ENCODE measurements around the gene SLC22A8. TPM values are rescaled to one million over a fixed set of nuclear protein-coding genes. Genes with fewer than 3 reads are reported as not detected.

SLC22A8 gene
- total RNA-seq, 1 experiment from 2014 or later, result not detected

DNA sequence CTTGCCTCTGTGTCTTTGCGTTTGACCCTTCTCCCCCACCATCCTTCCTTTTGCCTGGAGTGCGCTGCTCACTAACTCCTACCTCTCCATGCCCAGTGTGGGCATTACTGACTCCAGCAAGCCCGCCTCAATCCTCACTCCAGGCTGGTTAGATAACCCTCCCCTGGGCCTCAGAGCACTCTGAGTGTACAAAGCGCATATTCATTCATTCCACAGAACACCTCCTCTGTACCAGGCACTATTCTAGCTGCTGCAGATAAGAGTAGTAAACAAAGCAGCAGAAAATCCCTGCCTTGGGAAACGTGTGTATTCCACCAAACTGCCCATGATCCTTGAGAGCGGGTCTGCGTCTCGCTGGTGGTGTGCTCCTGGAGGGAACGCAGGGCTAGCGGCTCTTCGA, 3.2 kb downstream of the SLC22A8 start:
- no peaks in the 10 kb centered on the region for H3K36me3 Mint-ChIP-seq (ENCODE audit: insufficient read depth, unreplicated experiment)

DNA sequence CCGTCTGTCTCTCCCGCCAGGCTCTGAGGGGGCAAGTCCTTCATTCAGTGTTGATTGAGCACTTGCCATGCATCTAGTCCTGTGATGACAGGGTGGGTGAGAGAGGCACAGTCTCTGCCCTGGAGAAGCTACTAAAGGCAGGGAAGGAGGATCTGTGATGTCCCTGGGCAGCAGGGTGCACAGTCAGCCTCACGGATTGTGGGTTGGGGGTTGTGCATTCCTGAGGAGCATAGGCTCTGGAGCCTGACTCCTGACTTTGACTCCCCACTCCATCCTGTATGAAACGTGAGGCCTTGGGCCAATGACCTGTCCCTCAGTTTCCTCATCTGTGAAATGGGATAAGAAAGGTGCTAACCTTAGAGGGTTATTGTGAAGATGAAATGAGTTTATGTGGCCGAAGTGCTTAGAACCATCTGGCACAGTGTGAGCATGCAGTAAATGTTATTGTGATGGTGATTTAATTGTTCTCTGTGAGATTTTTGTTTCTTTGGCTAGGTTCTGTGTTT, 4.7 kb downstream of the SLC22A8 start:
- Mint-ChIP-seq H3K9me3 (ENCODE audit: unreplicated experiment) (no peaks in the 10 kb centered on the region), H3K27ac (ENCODE audit: unreplicated experiment) (no peak overlapping the region), H3K4me3 (ENCODE audit: unreplicated experiment) (no peak overlapping the region), H3K4me1 (ENCODE audit: low read depth, unreplicated experiment) (peaks cover 17% of the 10 kb centered on the region), H3K36me3 (ENCODE audit: insufficient read depth, unreplicated experiment) (no peaks in the 10 kb centered on the region), H3K27me3 (ENCODE audit: insufficient read depth, unreplicated experiment) (no peaks in the 10 kb centered on the region)
- Histone ChIP-seq H3K36me3 (ENCODE audit: control insufficient read depth, insufficient read depth, low read length) (no peaks in the 10 kb centered on the region), H3K4me1 (peaks cover 12% of the 10 kb centered on the region), H3K4me3 (ENCODE audit: low read depth, low read length) (no peak overlapping the region), H3K27me3 (replicated peaks; ENCODE audit: control insufficient read depth, insufficient read depth, low read length) (no peaks in the 10 kb centered on the region), H3K9me3 (no peaks in the 10 kb centered on the region)
- DNase-seq, result no peak
- TF ChIP-seq, protein P1, sequence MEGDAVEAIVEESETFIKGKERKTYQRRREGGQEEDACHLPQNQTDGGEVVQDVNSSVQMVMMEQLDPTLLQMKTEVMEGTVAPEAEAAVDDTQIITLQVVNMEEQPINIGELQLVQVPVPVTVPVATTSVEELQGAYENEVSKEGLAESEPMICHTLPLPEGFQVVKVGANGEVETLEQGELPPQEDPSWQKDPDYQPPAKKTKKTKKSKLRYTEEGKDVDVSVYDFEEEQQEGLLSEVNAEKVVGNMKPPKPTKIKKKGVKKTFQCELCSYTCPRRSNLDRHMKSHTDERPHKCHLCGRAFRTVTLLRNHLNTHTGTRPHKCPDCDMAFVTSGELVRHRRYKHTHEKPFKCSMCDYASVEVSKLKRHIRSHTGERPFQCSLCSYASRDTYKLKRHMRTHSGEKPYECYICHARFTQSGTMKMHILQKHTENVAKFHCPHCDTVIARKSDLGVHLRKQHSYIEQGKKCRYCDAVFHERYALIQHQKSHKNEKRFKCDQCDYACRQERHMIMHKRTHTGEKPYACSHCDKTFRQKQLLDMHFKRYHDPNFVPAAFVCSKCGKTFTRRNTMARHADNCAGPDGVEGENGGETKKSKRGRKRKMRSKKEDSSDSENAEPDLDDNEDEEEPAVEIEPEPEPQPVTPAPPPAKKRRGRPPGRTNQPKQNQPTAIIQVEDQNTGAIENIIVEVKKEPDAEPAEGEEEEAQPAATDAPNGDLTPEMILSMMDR (IDR thresholded peaks at IDR 0.05; ENCODE audit: insufficient read depth in 1 of 2, low read depth in 1 of 2, low read length in 1 of 2, severe bottlenecking in 1 of 2, unreplicated experiment in 1 of 2), result no peak
- ChIA-PET POLR2A (no interaction called here), CTCF (no interaction called here)
- BruUV-seq (replicated peaks), result no TSS peak
- intact Hi-C loops (cut with micrococcal nuclease; ENCODE audit: unreplicated experiment), result no loop called here

More for the DNA sequence above, 3.2 kb downstream of the SLC22A8 start:
- Histone ChIP-seq H3K4me3 (ENCODE audit: low read depth, low read length) (no peak overlapping the region), H3K36me3 (ENCODE audit: control insufficient read depth, insufficient read depth, low read length) (no peaks in the 10 kb centered on the region), H3K27me3 (replicated peaks; ENCODE audit: control insufficient read depth, insufficient read depth, low read length) (no peaks in the 10 kb centered on the region), H3K4me1 (peaks cover 14% of the 10 kb centered on the region), H3K9me3 (no peaks in the 10 kb centered on the region)
- BruUV-seq (replicated peaks), result no TSS peak
- no peak for DNase-seq
- H3K9me3 Mint-ChIP-seq (ENCODE audit: unreplicated experiment), result no peaks in the 10 kb centered on the region
- CTCF ChIA-PET, result interaction anchor here (1.0 to 1.2 kb wide), 2 partner anchors 11 to 106 kb away, joined by 3 read pairs; no protein-coding TSS in a partner anchor
- POLR2A ChIA-PET, result no interaction called here
- no peak overlapping the region for H3K27ac Mint-ChIP-seq (ENCODE audit: unreplicated experiment)
- H3K4me3 Mint-ChIP-seq (ENCODE audit: unreplicated experiment), result no peak overlapping the region
- intact Hi-C loops (cut with micrococcal nuclease; ENCODE audit: unreplicated experiment), result no loop called here
- TF ChIP-seq, protein P1 (IDR thresholded peaks at IDR 0.05; ENCODE audit: insufficient read depth in 1 of 2, low read depth in 1 of 2, low read length in 1 of 2, severe bottlenecking in 1 of 2, unreplicated experiment in 1 of 2), result no peak
- peaks cover 17% of the 10 kb centered on the region for H3K4me1 Mint-ChIP-seq (ENCODE audit: low read depth, unreplicated experiment)
- H3K27me3 Mint-ChIP-seq (ENCODE audit: insufficient read depth, unreplicated experiment), result no peaks in the 10 kb centered on the region

DNA sequence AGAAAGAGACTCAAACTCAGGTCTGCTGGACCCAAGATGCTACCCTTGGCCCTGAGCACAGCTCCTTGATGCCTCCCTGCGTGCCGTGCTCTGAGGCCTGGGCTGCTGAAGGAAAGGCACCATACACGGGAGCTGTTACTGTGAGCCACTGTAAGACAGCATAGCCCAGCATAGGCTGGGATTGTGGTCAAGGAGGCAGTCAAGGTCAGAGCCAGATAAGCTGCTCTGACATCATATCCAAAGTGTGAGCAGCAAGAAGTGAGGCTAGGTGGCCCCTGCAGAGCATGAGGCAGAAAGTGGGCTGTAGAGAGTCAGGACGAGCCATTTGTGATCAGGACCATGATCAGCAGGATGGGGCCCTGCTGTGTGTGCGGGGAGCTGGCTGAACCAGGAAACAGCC, 7.7 kb downstream of the SLC22A8 start:
- H3K4me3 ChIP-seq (ENCODE audit: low read depth, low read length), result no peak overlapping the region
- Mint-ChIP-seq H3K4me3 (ENCODE audit: unreplicated experiment) (no peak overlapping the region), H3K9me3 (ENCODE audit: unreplicated experiment) (no peaks in the 10 kb centered on the region), H3K4me1 (ENCODE audit: low read depth, unreplicated experiment) (peaks cover 9% of the 10 kb centered on the region), H3K27ac (ENCODE audit: unreplicated experiment) (no peak overlapping the region), H3K36me3 (ENCODE audit: insufficient read depth, unreplicated experiment) (no peaks in the 10 kb centered on the region), H3K27me3 (ENCODE audit: insufficient read depth, unreplicated experiment) (no peaks in the 10 kb centered on the region)
- BruUV-seq (replicated peaks), result no TSS peak
- CTCF ChIA-PET, result interaction anchor here (0.9 kb wide), 1 partner anchor 16 kb away, joined by 5 read pairs; no protein-coding TSS in a partner anchor
- H3K4me1 ChIP-seq, result peaks cover 7% of the 10 kb centered on the region; the same call in 1 of the 2 replicates
- DNase-seq, result no peak
- TF ChIP-seq, protein P1 (IDR thresholded peaks at IDR 0.05; ENCODE audit: insufficient read depth in 1 of 2, low read depth in 1 of 2, low read length in 1 of 2, severe bottlenecking in 1 of 2, unreplicated experiment in 1 of 2), result no peak
- no peaks in the 10 kb centered on the region for H3K36me3 ChIP-seq (ENCODE audit: control insufficient read depth, insufficient read depth, low read length)
- POLR2A ChIA-PET, result no interaction called here
- intact Hi-C loops (cut with micrococcal nuclease; ENCODE audit: unreplicated experiment), result no loop called here
- no peaks in the 10 kb centered on the region for H3K27me3 ChIP-seq (replicated peaks; ENCODE audit: control insufficient read depth, insufficient read depth, low read length)
- no peaks in the 10 kb centered on the region for H3K9me3 ChIP-seq
